ENCODE data around the gene BICRA. TPM values are rescaled to one million over a fixed set of nuclear protein-coding genes. Genes with fewer than 3 reads are reported as not detected.
"Not testable (repeated sequence)": the region's sequence is repeated elsewhere in the genome, so short reads cannot be mapped to it uniquely, and the experiment has no call there.

BICRA gene
- polyA plus RNA-seq, 3 donors: 8.0 to 9.7 (median 9.6) TPM

- DNase-seq (ENCODE audit: low read depth in 3 of 3, low spot score in 2 of 3): no peak
Observed at GRCh38 chr19:47740866-47741519, 132.1 kb downstream of the BICRA start.

- no peak for DNase-seq (ENCODE audit: low read depth in 3 of 3, low spot score in 2 of 3)
Observed at GRCh38 chr19:47741544-47742140, 132.7 kb downstream of the BICRA start.

DNA sequence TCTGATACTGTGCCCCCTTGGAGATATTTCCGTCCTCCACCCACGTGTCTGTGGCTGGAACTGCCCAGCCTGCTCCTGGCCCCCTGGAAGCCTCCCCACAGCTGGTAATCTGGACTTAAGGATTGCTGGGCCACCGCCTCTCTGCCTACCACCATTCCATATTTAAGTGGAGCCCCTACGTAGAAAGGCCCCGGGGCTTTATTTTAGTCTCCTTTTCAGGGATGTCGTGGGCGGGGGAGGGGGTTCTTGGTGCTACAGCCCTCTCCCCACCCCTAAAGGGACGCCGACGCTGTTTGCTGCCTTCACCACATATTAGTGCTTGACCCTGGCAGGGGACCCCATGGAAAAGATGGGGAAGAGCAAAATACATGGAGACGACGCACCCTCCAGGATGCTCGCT, 133.7 kb downstream of the BICRA start:
- no peak for DNase-seq (ENCODE audit: low read depth in 3 of 3, low spot score in 2 of 3)

DNA sequence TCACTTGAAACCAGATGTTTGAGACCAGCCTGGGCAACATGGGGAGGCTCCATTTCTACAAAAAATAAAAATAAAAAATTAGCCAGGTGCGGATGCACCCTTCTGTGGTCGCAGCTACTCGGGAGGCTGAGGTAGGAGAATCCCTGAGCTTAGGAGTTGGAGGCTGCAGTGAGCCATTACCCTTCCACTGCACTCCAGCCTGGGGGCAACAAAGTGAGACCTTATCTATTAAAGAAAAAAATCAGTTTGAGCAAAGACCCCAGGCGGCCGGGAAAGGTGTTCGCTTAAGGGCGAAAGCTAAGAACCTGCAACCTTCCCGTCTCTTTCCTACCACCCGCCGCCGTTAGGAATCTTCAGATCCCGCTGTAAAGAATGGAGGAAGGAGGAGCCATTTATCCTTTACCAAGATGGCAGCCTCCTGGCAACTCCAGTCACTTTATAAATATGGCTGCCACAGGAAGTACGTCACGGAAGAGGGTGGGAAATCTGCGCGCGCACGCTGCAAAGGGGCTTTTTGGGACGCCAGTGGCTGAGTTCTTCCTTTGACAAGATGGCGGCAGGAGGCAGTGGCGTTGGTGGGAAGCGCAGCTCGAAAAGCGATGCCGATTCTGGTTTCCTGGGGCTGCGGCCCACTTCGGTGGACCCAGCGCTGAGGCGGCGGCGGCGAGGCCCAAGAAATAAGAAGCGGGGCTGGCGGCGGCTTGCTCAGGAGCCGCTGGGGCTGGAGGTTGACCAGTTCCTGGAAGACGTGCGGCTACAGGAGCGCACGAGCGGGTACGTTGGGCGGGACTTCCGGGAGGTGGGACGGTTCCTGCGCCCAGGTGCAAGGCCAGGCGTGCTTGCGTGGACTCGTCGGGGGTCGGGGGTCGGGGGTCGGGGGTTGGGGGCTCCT, 136.3 kb downstream of the BICRA start, which contains the start of gene NOP53:
NOP53 (plus strand) TSS at position 537 of the 892 bp plus-strand sequence; CDS start at position 551, 14 bp downstream.
- peak; percentile 93 to 95 (median 93) for DNase-seq (ENCODE audit: low read depth in 3 of 3, low spot score in 2 of 3)

- not testable (repeated sequence) for DNase-seq (ENCODE audit: low read depth in 3 of 3, low spot score in 2 of 3)
Observed at GRCh38 chr19:47746129-47746528, 137.2 kb downstream of the BICRA start.

- DNase-seq (ENCODE audit: low read depth in 3 of 3, low spot score in 2 of 3): no peak
Observed at GRCh38 chr19:47749326-47749725, 140.4 kb downstream of the BICRA start.

DNA sequence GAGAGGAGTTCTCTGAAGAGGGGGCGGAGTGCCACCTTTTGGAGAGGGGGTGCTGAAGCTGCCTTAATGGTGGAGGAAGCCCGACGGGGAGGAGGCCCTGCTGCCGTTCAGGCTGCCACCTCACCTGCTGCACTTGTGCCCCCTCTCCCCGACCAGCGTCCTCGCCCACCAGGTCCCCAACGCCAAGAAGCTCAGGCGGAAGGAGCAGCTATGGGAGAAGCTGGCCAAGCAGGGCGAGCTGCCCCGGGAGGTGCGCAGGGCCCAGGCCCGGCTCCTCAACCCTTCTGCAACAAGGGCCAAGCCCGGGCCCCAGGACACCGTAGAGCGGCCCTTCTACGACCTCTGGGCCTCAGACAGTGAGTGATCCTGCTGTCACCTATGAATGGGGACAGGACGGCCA, 141.8 kb downstream of the BICRA start:
- DNase-seq (ENCODE audit: low read depth in 3 of 3, low spot score in 2 of 3): no peak

- no peak for DNase-seq (ENCODE audit: low read depth in 3 of 3, low spot score in 2 of 3)
Observed at GRCh38 chr19:47752440-47753211, 143.7 kb downstream of the BICRA start.

Other genes with a start within 250 kb of the BICRA start
- gene MEIS3, start 189.6 kb upstream of the BICRA start, polyA plus RNA-seq (ENCODE audit: insufficient read length in 3 of 3): 10 to 100 TPM; 15.3 to 19.2 (median 17.9) TPM
- under 1 TPM; 0.07 to 0.28 (median 0.08) TPM for gene SLC8A2, start 137.2 kb upstream of the BICRA start, polyA plus RNA-seq (ENCODE audit: insufficient read length in 3 of 3)
- gene KPTN, start 124.9 kb upstream of the BICRA start, polyA plus RNA-seq (ENCODE audit: insufficient read length in 3 of 3): 10 to 100 TPM; 10.6 to 12.9 (median 12.0) TPM
- 100 to 1,000 TPM; 159 to 174 (median 160) TPM for gene NAPA, start 94.1 kb upstream of the BICRA start, polyA plus RNA-seq (ENCODE audit: insufficient read length in 3 of 3)
- under 1 TPM; 0.18 to 0.23 (median 0.22) TPM for gene ZNF541, start 36.0 kb upstream of the BICRA start, polyA plus RNA-seq (ENCODE audit: insufficient read length in 3 of 3)
- gene EHD2, start 104.3 kb downstream of the BICRA start, polyA plus RNA-seq (ENCODE audit: insufficient read length in 3 of 3): 10 to 100 TPM; 23.6 to 29.3 (median 25.9) TPM
- gene NOP53, start 136.4 kb downstream of the BICRA start, polyA plus RNA-seq (ENCODE audit: insufficient read length in 3 of 3): 100 to 1,000 TPM; 327 to 363 (median 362) TPM
- 100 to 1,000 TPM; 113 to 135 (median 121) TPM for gene SELENOW, start 169.6 kb downstream of the BICRA start, polyA plus RNA-seq (ENCODE audit: insufficient read length in 3 of 3)
- not detected for gene TPRX1, start 195.4 kb downstream of the BICRA start, polyA plus RNA-seq (ENCODE audit: insufficient read length in 3 of 3)
- not detected for gene CRX, start 212.8 kb downstream of the BICRA start, polyA plus RNA-seq (ENCODE audit: insufficient read length in 3 of 3)